Stimulated activated CD8-positive, alpha-beta memory T cell treated with anti-CD3 and anti-CD28 coated beads, Interleukin-15, amount 100 ng/mL, for 4 hours (primary cell): ENCODE measurements around the gene HPX.
A peak's percentile ranks its signal among the peaks of the same experiment; 100 is the strongest.

Experiments used
- DNase-seq, 2 donors: peaks; one replicate each; pipeline ENCODE4 v3.0.0-alpha.2; 2020; ENCODE audit warnings: low read depth in 2 of 2

The HPX gene

GRCh38 chr11:6468712-6469495 lies 28.1 kb upstream of the HPX start:
- DNase-seq: no peak

- DNase-seq: no peak
Observed at GRCh38 chr11:6459099-6459450, 18.3 kb upstream of the HPX start.

- DNase-seq: no peak
Observed at GRCh38 chr11:6458352-6459098, 17.7 kb upstream of the HPX start.

- no peak for DNase-seq
Observed at GRCh38 chr11:6457581-6458320, 17.0 kb upstream of the HPX start.

GRCh38 chr11:6456361-6457073 lies 15.7 kb upstream of the HPX start:
- DNase-seq: no peak

- no peak for DNase-seq
Observed at GRCh38 chr11:6455070-6455469, 14.3 kb upstream of the HPX start.

GRCh38 chr11:6453152-6453551 lies 12.4 kb upstream of the HPX start:
- DNase-seq: no peak

- no peak for DNase-seq
Observed at GRCh38 chr11:6452219-6452618, 11.4 kb upstream of the HPX start.

GRCh38 chr11:6448574-6448973 lies 7.8 kb upstream of the HPX start:
- no peak for DNase-seq

GRCh38 chr11:6443269-6444003 lies 2.6 kb upstream of the HPX start:
- peak in 1 of 2 donors; percentile 27 for DNase-seq

- no peak for DNase-seq
Observed at GRCh38 chr11:6442441-6442840, 1.7 kb upstream of the HPX start.

- DNase-seq: no peak
Observed at GRCh38 chr11:6438979-6439571, 1.7 kb downstream of the HPX start.

GRCh38 chr11:6437993-6438392 lies 2.8 kb downstream of the HPX start:
- no peak for DNase-seq

- no peak for DNase-seq
Observed at GRCh38 chr11:6437423-6437822, 3.4 kb downstream of the HPX start.

GRCh38 chr11:6433998-6434660 lies 6.7 kb downstream of the HPX start:
- DNase-seq: no peak

- DNase-seq: no peak
Observed at GRCh38 chr11:6431861-6432260, 8.9 kb downstream of the HPX start.

- no peak for DNase-seq
Observed at GRCh38 chr11:6427516-6427915, 13.3 kb downstream of the HPX start.

- DNase-seq: no peak
Observed at GRCh38 chr11:6420677-6421076, 20.1 kb downstream of the HPX start.

GRCh38 chr11:6419009-6419631 lies 21.7 kb downstream of the HPX start, which contains the start of gene APBB1:
Gene APBB1 (minus strand): TSS chr11:6419094. CDS start chr11:6411347, 7,747 bp downstream.
- peak; percentile 10 to 50 for DNase-seq

GRCh38 chr11:6418557-6419008 lies 22.2 kb downstream of the HPX start:
- no peak for DNase-seq
